Putamen (tissue), 1 donor: ENCODE measurements around the gene WDR43.
A peak's percentile ranks its signal among the peaks of the same experiment; 100 is the strongest.

Source experiments
- DNase-seq: peaks from one replicate; pipeline ENCODE4 v3.0.0-alpha.2; 2016; ENCODE audit warnings: low spot score

WDR43 gene

GRCh38 chr2:28894470-28895188 lies at the start of gene WDR43:
Gene WDR43 (plus strand): TSS chr2:28894667. CDS start chr2:28894699, 32 bp downstream.
- peak; percentile 97 for DNase-seq

- DNase-seq, result no peak
Observed at GRCh38 chr2:28855193-28855592, 39.3 kb upstream of the WDR43 start.

GRCh38 chr2:28855977-28856376 lies 38.5 kb upstream of the WDR43 start:
- no peak for DNase-seq

GRCh38 chr2:28868611-28869010 lies 25.9 kb upstream of the WDR43 start:
- DNase-seq, result no peak

GRCh38 chr2:28869494-28870145 lies 24.8 kb upstream of the WDR43 start:
- no peak for DNase-seq

GRCh38 chr2:28870146-28870891 lies 24.1 kb upstream of the WDR43 start, which contains the start of gene TRMT61B:
Gene TRMT61B (minus strand): TSS chr2:28870309. CDS start chr2:28870277, 32 bp downstream.
- DNase-seq, result peak; percentile 94

GRCh38 chr2:28871620-28872019 lies 22.8 kb upstream of the WDR43 start:
- DNase-seq, result no peak

- no peak for DNase-seq
Observed at GRCh38 chr2:28880193-28880592, 14.3 kb upstream of the WDR43 start.

GRCh38 chr2:28893488-28893887 lies 979 bp upstream of the WDR43 start:
- no peak for DNase-seq

- DNase-seq, result no peak
Observed at GRCh38 chr2:28895189-28895893, 874 bp downstream of the WDR43 start.

- DNase-seq, result no peak
Observed at GRCh38 chr2:28896906-28897305, 2.4 kb downstream of the WDR43 start.

- no peak for DNase-seq
Observed at GRCh38 chr2:28898048-28898447, 3.6 kb downstream of the WDR43 start.

GRCh38 chr2:28901202-28901601 lies 6.7 kb downstream of the WDR43 start:
- DNase-seq, result no peak

- no peak for DNase-seq
Observed at GRCh38 chr2:28901841-28902240, 7.4 kb downstream of the WDR43 start.

GRCh38 chr2:28902584-28902983 lies 8.1 kb downstream of the WDR43 start:
- DNase-seq, result no peak

- no peak for DNase-seq
Observed at GRCh38 chr2:28904295-28904694, 9.8 kb downstream of the WDR43 start.

- DNase-seq, result no peak
Observed at GRCh38 chr2:28904802-28905457, 10.5 kb downstream of the WDR43 start.

- DNase-seq, result no peak
Observed at GRCh38 chr2:28905533-28905932, 11.1 kb downstream of the WDR43 start.

GRCh38 chr2:28906376-28906775 lies 11.9 kb downstream of the WDR43 start:
- DNase-seq, result no peak

- no peak for DNase-seq
Observed at GRCh38 chr2:28906821-28907220, 12.4 kb downstream of the WDR43 start.

- no peak for DNase-seq
Observed at GRCh38 chr2:28908172-28908571, 13.7 kb downstream of the WDR43 start.
